Lower leg skin (tissue), 3 donors: ENCODE measurements around the gene PLEKHG3.

Experiments used
- POLR2A ChIP-seq, 2 donors: fragments of 450-650 bp; IDR thresholded peaks; one replicate each; pipeline ENCODE4 v1.6.1; 2016 to 2017; ENCODE audit warnings: antibody characterized with exemption in 2 of 2, mild to moderate bottlenecking in 1 of 2, moderate library complexity in 1 of 2
- TF ChIP-seq, protein P1 (sequence below), 3 donors: fragments of 450-650 bp; IDR thresholded peaks; one replicate each; pipeline ENCODE4 v1.5.1; 2016; ENCODE audit warnings: antibody characterized with exemption in 3 of 3, mild to moderate bottlenecking in 3 of 3, moderate library complexity in 2 of 3

DNA sequence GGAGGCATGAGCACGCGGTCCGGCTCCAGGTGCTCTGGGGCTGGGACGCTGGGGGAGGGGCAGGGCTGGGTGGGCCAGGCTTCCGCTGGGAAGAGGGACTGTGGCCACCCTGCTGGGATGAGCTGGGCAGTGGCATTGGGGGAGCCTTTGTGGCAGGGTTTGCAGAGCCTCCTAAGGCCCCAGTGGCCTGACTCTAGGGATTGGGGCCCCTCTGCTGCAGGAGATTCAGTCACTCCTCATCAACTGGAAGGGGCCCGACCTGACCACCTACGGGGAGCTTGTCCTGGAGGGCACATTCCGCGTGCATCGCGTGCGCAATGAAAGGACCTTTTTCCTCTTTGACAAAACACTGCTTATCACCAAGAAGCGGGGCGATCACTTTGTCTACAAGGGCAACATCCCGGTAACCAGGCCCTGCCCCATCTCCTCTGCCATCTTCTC, 26.9 kb downstream of the PLEKHG3 start:
- TF ChIP-seq, protein P1, sequence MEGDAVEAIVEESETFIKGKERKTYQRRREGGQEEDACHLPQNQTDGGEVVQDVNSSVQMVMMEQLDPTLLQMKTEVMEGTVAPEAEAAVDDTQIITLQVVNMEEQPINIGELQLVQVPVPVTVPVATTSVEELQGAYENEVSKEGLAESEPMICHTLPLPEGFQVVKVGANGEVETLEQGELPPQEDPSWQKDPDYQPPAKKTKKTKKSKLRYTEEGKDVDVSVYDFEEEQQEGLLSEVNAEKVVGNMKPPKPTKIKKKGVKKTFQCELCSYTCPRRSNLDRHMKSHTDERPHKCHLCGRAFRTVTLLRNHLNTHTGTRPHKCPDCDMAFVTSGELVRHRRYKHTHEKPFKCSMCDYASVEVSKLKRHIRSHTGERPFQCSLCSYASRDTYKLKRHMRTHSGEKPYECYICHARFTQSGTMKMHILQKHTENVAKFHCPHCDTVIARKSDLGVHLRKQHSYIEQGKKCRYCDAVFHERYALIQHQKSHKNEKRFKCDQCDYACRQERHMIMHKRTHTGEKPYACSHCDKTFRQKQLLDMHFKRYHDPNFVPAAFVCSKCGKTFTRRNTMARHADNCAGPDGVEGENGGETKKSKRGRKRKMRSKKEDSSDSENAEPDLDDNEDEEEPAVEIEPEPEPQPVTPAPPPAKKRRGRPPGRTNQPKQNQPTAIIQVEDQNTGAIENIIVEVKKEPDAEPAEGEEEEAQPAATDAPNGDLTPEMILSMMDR (IDR thresholded peaks at IDR 0.05): no peak
- no peak for TF ChIP-seq POLR2A (IDR thresholded peaks at IDR 0.05)
